Osteoblast (primary cell): ENCODE data around the gene IGDCC3. TPM values are rescaled to one million over a fixed set of nuclear protein-coding genes. Genes with fewer than 3 reads are reported as not detected.
"Not testable (repeated sequence)": the region's sequence is repeated elsewhere in the genome, so short reads cannot be mapped to it uniquely, and the experiment has no call there.

Source experiments
- DNase-seq: peaks from one replicate; pipeline ENCODE4 v3.0.0; 2011; ENCODE audit warnings: low spot score, mixed read lengths; ENCODE audit not compliant: insufficient read length; ENCODE audit errors: missing footprints
- H2AFZ ChIP-seq: 2 replicates; pipeline ENCODE4 v1.6.0; 2011; ENCODE audit warnings: mild to moderate bottlenecking, low read length
- H3K27ac ChIP-seq: 2 replicates; pipeline ENCODE4 v1.5.1; 2011; ENCODE audit warnings: mild to moderate bottlenecking, low read depth, low read length, moderate library complexity
- H3K27me3 ChIP-seq: 2 replicates; pipeline ENCODE4 v1.6.0; 2012; ENCODE audit warnings: mild to moderate bottlenecking, control low read depth, inconsistent platforms, low read length, moderate library complexity; ENCODE audit not compliant: insufficient read depth
- H3K36me3 ChIP-seq: 2 replicates; pipeline ENCODE4 v1.5.1; 2011; ENCODE audit warnings: mild to moderate bottlenecking, low read length, control low read depth, moderate library complexity; ENCODE audit not compliant: insufficient read depth
- H3K4me1 ChIP-seq: 2 replicates; pipeline ENCODE4 v1.5.1; 2011; ENCODE audit warnings: mild to moderate bottlenecking, low read length, control low read depth, moderate library complexity; ENCODE audit not compliant: insufficient read depth
- H3K4me2 ChIP-seq: 2 replicates; pipeline ENCODE4 v1.6.0; 2011; ENCODE audit warnings: mild to moderate bottlenecking, low read length; ENCODE audit not compliant: insufficient read depth
- H3K4me3 ChIP-seq: fragments of 200-600 bp; sonication (generic); 3 replicates; pipeline ENCODE4 v1.5.1; 2012; ENCODE audit warnings: mild to moderate bottlenecking, low read length, inconsistent platforms; ENCODE audit not compliant: insufficient read depth
- H3K79me2 ChIP-seq: 2 replicates; pipeline ENCODE4 v1.6.0; 2012; ENCODE audit warnings: mild to moderate bottlenecking, low read length, control low read depth, inconsistent platforms; ENCODE audit not compliant: insufficient read depth
- H3K9me3 ChIP-seq: 2 replicates; pipeline ENCODE4 v1.5.1; 2011; ENCODE audit warnings: low read depth, low read length, control low read depth
- H4K20me1 ChIP-seq: 2 replicates; pipeline ENCODE4 v1.6.0; 2012; ENCODE audit warnings: mild to moderate bottlenecking, low read length, control low read depth; ENCODE audit not compliant: insufficient read depth
- CTCF ChIP-seq: IDR thresholded peaks from 2 replicates; pipeline ENCODE4 v1.5.1; 2011; ENCODE audit warnings: mild to moderate bottlenecking, low read depth, low read length, moderate library complexity; ENCODE audit errors: extremely low read depth
- total RNA-seq: library from RNA; depleted of rRNA; stranded (reverse); fragments of >200 nt; gene quantifications from 2 replicates; pipeline ENCODE4 v1.2.3, GENCODE V29; 2012

IGDCC3 gene
- total RNA-seq, 1 donor: not detected

DNA sequence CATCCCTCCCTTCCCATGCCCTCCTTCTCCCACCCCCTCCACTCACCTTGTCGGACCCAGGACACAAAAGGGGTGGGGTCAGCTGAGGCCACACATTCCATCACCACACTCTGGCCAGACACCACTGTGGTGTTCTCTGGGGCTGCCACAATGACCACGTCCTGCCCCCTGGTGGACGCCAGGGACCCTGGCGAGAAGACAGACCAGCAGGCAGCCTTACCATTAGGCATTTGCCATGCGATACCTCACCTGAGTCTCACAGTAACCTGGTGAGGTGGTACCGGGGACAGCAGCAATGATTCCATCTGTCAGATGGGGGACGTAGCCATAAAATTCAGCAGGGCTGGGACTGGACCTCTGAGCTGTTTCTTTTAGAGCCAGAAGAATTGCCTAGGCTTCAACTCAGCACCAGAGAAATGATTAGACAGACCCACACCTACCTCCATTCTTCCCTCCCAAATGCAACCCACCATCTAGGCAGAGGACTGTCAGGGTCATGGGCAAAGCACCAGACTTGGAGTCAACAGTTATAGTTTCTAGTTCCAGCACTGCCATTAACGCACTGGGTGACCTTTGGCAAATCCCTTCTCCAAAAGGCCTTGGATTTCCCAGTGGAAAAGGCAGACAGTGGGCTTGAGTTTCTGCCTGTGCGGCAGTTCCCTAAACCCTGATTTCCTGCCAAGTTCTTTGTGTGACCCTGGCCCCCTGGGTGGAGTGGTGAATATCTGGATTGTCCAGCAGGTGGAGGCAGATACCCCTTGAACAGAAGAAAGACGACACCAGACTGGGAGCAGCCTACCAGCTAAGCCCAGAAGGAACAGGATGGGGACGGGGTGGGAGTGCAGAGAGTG, 23.2 kb upstream of the IGDCC3 start:
- TF ChIP-seq CTCF: peak; percentile 71
- peaks cover 8% of the 10 kb centered on the region for H3K27me3 ChIP-seq
- H3K79me2 ChIP-seq: no peaks in the 10 kb centered on the region
- no peaks in the 10 kb centered on the region for H3K4me1 ChIP-seq
- H3K36me3 ChIP-seq: no peaks in the 10 kb centered on the region
- no peak overlapping the region for H2AFZ ChIP-seq
- no peaks in the 10 kb centered on the region for H3K9me3 ChIP-seq
- no peak overlapping the region for H3K4me3 ChIP-seq
- no peaks in the 10 kb centered on the region for H4K20me1 ChIP-seq
- H3K4me2 ChIP-seq: no peak overlapping the region
- peak; percentile 99 for DNase-seq
- H3K27ac ChIP-seq: no peak overlapping the region

DNA sequence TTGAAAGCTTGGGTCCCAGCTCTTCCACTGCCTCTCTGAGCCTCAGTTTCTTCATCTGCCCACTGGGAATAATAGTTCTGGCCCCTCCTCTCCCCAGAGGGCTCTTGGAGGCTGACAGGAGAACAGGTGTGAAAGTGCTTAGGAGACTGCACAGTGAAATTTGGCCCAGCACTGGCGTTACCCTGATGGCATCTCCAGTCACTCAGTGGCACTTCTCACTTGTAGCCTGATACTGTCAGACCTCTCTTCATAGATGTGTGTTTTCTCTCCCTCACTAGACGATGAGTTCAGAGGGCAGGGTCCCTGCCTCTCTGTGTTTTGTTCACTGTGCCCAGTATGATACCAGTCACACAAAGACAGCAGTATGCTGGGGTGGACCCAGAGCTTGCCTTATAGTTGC, 22.2 kb upstream of the IGDCC3 start:
- no peak overlapping the region for H3K27ac ChIP-seq
- no peaks in the 10 kb centered on the region for H3K4me1 ChIP-seq
- no peak for TF ChIP-seq CTCF
- no peaks in the 10 kb centered on the region for H3K9me3 ChIP-seq
- H4K20me1 ChIP-seq: no peaks in the 10 kb centered on the region
- no peaks in the 10 kb centered on the region for H3K36me3 ChIP-seq
- peak; percentile 54 for DNase-seq
- peaks cover 8% of the 10 kb centered on the region for H3K27me3 ChIP-seq
- H3K4me2 ChIP-seq: no peak overlapping the region
- H3K4me3 ChIP-seq: no peak overlapping the region
- H3K79me2 ChIP-seq: no peaks in the 10 kb centered on the region
- no peak overlapping the region for H2AFZ ChIP-seq

DNA sequence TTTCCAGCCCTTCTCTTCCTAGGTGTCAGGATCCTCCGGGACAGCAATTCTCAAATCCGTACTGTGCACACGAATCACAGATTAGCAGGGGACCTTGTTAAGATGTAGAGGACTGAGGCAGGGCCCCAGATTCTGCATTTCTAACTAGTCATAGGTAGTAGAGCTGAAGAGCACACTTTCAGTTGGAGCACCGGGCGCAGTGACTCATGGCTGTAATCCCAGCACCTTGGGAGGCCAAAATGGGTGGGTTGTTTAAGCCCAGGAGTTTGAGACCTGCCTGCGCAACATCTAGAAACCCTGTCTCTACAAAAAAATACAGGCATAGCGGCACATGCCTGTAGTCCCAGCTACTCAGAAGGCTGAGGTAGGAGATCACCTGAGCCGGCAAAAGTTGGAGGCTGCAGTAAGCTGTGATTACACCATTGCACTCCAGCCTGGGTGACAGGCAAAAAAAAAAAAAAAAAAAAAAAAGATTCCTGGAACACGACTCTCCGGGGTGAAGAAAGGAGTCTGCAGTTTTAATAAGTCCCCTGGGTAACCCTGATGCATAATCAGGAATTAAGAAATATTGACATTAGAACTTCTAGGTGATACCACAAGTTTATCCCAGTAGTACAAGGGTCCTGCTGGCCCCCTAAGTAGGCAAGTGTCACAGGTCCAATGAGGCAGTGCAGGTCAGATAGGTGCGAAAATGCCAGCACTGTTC, 21.4 kb upstream of the IGDCC3 start:
- H4K20me1 ChIP-seq: no peaks in the 10 kb centered on the region
- TF ChIP-seq CTCF: no peak
- H3K36me3 ChIP-seq: no peaks in the 10 kb centered on the region
- H3K4me2 ChIP-seq: no peak overlapping the region
- H3K27me3 ChIP-seq: peaks cover 8% of the 10 kb centered on the region
- DNase-seq: peak; percentile 86
- H3K4me3 ChIP-seq: no peak overlapping the region
- no peak overlapping the region for H2AFZ ChIP-seq
- H3K4me1 ChIP-seq: no peaks in the 10 kb centered on the region
- no peak overlapping the region for H3K27ac ChIP-seq
- H3K79me2 ChIP-seq: no peaks in the 10 kb centered on the region
- no peaks in the 10 kb centered on the region for H3K9me3 ChIP-seq

DNA sequence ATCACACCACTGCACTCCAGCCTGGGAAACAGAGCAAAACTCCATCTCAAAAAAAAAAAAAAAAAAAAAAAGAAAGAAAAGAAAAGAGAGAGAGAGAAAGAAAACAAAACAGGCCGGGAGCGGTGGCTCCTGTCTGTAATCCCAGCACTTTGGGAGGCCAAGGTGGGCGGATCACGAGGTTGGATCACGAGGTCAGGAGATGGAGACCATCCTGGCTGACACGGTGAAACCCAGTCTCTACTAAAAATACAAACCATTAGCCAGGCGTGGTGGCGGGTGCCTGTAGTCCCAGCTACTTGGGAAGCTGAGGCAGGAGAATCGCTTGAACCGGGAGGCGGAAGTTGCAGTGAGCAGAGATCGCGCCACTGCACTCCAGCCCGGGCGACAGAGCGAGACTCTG, 20.7 kb upstream of the IGDCC3 start:
- not testable (repeated sequence) for H3K79me2 ChIP-seq, H4K20me1 ChIP-seq, H2AFZ ChIP-seq, DNase-seq, H3K27ac ChIP-seq, H3K4me1 ChIP-seq, H3K4me2 ChIP-seq, H3K9me3 ChIP-seq, H3K27me3 ChIP-seq, H3K4me3 ChIP-seq, H3K36me3 ChIP-seq
